IPS-15b (cell line): Measurements from ENCODE around the gene CIAO3.

Source experiments
- H3K27me3 ChIP-seq: one replicate; pipeline ENCODE4 v1.6.1; 2013; ENCODE audit warnings: low read length; ENCODE audit not compliant: control insufficient read depth, insufficient read depth
- H3K36me3 ChIP-seq: one replicate; pipeline ENCODE4 v1.6.1; 2013; ENCODE audit warnings: low read length; ENCODE audit not compliant: control insufficient read depth, insufficient read depth
- H3K4me1 ChIP-seq: one replicate; pipeline ENCODE4 v1.6.1; 2013; ENCODE audit warnings: mild to moderate bottlenecking, low read length; ENCODE audit not compliant: control insufficient read depth, insufficient read depth
- H3K4me3 ChIP-seq: one replicate; pipeline ENCODE4 v1.5.1; 2013; ENCODE audit warnings: low read depth, low read length
- H3K9ac ChIP-seq: one replicate; pipeline ENCODE4 v1.6.1; 2013; ENCODE audit warnings: low read depth, mild to moderate bottlenecking, low read length
- H3K9me3 ChIP-seq: one replicate; pipeline ENCODE4 v1.6.1; 2013; ENCODE audit warnings: mild to moderate bottlenecking, low read length; ENCODE audit not compliant: control insufficient read depth, insufficient read depth

CIAO3 gene

GRCh38 chr16:728890-729744 is 11.7 kb downstream of the CIAO3 start:
- H3K9ac ChIP-seq, result peak overlapping the region; percentile 24

GRCh38 chr16:728131-728889 is 12.5 kb downstream of the CIAO3 start:
- Histone ChIP-seq H3K9me3 (no peaks in the 10 kb centered on the region), H3K4me1 (peaks cover 2% of the 10 kb centered on the region), H3K27me3 (peaks cover 8% of the 10 kb centered on the region), H3K9ac (peak overlapping the region; percentile 24), H3K4me3 (peak overlapping the region; percentile 58), H3K36me3 (peaks cover 14% of the 10 kb centered on the region)

More at GRCh38 chr16:728890-729744, 11.7 kb downstream of the CIAO3 start:
- peak overlapping the region; percentile 58 for H3K4me3 ChIP-seq
- no peaks in the 10 kb centered on the region for H3K9me3 ChIP-seq
- H3K27me3 ChIP-seq, result peaks cover 8% of the 10 kb centered on the region
- H3K36me3 ChIP-seq, result peaks cover 19% of the 10 kb centered on the region
- peaks cover 2% of the 10 kb centered on the region for H3K4me1 ChIP-seq

GRCh38 chr16:727291-727977 is 13.4 kb downstream of the CIAO3 start:
- H3K4me3 ChIP-seq, result peak overlapping the region; percentile 68
- H3K4me1 ChIP-seq, result peaks cover 2% of the 10 kb centered on the region
- peak overlapping the region; percentile 26 for H3K9ac ChIP-seq
- peaks cover 14% of the 10 kb centered on the region for H3K36me3 ChIP-seq
- no peaks in the 10 kb centered on the region for H3K9me3 ChIP-seq
- H3K27me3 ChIP-seq, result peaks cover 8% of the 10 kb centered on the region

DNA sequence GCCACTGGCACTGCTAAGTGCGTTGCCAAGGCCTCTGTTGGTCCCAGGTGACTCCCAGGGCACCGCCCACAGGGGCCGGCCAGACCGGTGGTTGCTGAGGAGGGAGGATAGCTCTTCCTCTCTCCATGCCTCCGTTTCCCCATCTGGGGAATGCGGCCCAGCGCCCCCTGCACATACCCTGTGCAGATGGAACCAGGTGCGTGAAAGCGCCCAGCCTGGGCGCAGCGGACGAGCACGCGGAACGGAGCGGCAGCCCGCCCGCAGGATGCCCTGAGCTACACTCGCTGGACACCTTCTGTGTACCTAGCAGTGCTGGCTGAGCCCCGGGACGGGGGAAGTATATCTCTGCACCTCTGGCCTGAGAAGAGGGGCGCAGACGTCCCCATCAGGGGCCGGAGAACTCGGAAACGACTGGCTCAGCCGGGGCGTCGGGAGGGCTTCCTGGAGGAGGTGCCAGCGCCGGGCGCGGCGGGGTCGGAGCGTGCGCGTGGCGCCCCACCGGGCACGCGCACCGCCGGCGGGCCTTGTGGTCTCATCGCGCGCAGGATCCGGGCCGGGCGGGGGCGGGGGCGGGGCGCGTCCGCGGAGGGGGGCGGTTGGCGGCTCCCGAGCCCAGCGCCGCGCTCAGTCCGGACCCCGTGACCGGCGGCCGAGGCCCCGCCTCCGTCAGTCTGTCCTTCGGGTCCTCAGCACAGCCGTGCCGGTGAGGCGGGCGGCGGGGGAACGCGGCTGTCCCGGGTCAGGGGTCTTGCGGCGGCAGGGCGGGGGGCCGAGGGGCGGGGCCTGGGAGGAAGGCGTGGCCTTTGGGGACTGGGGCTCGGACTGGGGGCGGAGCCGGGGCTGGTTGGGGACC is 14.1 kb downstream of the CIAO3 start, which contains the start of the genes CCDC78 and HAGHL:
CCDC78 (minus strand) TSS at position 6 of the 853 bp plus-strand sequence. CDS start 76 bp downstream, outside the sequence.
HAGHL (plus strand) TSS at position 669 of the 853 bp plus-strand sequence. CDS start 404 bp downstream, outside the sequence.
- peak within 1 kb of the TSS; percentile 68 for H3K4me3 ChIP-seq
- no peaks in the 10 kb centered on the region for H3K9me3 ChIP-seq

DNA sequence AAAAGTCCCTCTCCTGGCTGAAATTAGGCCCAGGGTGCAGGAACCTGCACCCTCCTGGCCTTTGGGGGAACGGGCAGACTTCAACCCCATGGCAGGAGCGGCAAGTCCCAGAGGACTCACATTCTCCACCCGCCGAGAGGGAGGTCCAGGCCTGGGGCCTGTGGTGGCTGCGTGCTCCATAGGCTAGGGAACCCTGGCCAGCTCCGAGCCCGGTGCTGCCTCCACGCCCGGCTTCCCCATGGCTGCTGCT is 14.7 kb downstream of the CIAO3 start:
- H3K36me3 ChIP-seq, result peaks cover 14% of the 10 kb centered on the region
- peak overlapping the region; percentile 61 for H3K4me3 ChIP-seq
- H3K4me1 ChIP-seq, result peaks cover 2% of the 10 kb centered on the region
- no peaks in the 10 kb centered on the region for H3K9me3 ChIP-seq
- peaks cover 8% of the 10 kb centered on the region for H3K27me3 ChIP-seq
- peak overlapping the region; percentile 54 for H3K9ac ChIP-seq

More for the DNA sequence above, 14.1 kb downstream of the CIAO3 start, which contains the start of the genes CCDC78 and HAGHL:
- H3K36me3 ChIP-seq, result peaks cover 15% of the 10 kb centered on the region
- H3K4me1 ChIP-seq, result peaks cover 2% of the 10 kb centered on the region
- peaks cover 8% of the 10 kb centered on the region for H3K27me3 ChIP-seq
- peak within 1 kb of the TSS; percentile 54 for H3K9ac ChIP-seq

DNA sequence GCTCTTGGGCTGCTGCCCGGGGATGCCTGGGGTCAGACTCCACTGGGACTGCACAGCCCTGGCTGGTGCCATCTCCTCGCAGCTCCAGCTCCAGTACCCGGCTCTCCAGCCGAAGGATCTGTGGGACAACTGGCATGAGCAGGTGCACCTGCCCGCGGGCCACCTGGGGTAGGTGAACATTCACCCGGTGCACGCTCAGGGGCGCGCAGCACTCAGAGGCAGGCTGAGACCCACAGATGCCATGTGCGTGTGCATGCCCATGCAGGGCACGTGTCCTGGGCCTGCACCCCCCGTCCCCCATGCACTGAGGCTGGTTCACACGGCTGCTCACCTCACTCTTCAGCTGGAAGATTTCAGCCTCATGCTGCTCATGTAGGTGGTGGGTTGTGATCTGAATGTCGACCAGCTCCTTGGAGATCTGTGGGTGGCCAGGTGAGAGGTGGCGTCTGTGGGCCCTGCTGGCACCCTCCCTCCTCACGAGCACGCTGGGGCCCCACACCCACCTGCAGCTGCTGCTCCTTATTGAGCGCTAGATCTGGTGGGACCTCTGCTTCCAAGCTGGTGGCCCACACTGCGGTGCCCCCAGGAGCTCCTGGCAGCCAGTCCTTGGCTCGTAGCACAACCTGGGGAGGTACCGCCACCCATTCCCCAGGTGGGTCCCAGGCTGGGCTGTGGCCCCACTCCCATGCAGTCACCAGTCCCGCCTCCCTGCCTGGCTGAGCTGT is 15.2 kb downstream of the CIAO3 start:
- peaks cover 11% of the 10 kb centered on the region for H3K36me3 ChIP-seq
- peak overlapping the region; percentile 61 for H3K4me3 ChIP-seq
- H3K4me1 ChIP-seq, result peaks cover 2% of the 10 kb centered on the region
- no peaks in the 10 kb centered on the region for H3K9me3 ChIP-seq
- peaks cover 8% of the 10 kb centered on the region for H3K27me3 ChIP-seq
- no peak overlapping the region for H3K9ac ChIP-seq

DNA sequence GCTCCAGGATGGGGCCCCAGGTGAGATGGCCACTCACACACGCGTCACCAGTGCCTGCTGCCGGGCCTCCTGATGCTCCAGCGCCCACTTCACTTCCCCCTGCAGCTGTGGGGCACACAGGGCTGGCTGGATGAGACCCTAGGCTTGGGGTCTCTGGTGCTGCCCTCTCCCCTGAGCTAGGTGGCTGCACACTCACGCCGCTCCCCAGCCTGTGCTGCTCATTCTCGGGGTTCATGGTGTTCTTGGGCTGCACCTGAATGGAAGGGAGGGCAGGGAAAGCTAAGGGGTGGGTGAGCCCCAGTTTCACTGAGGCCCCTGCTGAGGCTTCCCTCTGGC is 15.8 kb downstream of the CIAO3 start:
- Histone ChIP-seq H3K9ac (no peak overlapping the region), H3K9me3 (no peaks in the 10 kb centered on the region), H3K36me3 (peaks cover 9% of the 10 kb centered on the region), H3K4me1 (peaks cover 3% of the 10 kb centered on the region), H3K27me3 (peaks cover 8% of the 10 kb centered on the region), H3K4me3 (no peak overlapping the region)

DNA sequence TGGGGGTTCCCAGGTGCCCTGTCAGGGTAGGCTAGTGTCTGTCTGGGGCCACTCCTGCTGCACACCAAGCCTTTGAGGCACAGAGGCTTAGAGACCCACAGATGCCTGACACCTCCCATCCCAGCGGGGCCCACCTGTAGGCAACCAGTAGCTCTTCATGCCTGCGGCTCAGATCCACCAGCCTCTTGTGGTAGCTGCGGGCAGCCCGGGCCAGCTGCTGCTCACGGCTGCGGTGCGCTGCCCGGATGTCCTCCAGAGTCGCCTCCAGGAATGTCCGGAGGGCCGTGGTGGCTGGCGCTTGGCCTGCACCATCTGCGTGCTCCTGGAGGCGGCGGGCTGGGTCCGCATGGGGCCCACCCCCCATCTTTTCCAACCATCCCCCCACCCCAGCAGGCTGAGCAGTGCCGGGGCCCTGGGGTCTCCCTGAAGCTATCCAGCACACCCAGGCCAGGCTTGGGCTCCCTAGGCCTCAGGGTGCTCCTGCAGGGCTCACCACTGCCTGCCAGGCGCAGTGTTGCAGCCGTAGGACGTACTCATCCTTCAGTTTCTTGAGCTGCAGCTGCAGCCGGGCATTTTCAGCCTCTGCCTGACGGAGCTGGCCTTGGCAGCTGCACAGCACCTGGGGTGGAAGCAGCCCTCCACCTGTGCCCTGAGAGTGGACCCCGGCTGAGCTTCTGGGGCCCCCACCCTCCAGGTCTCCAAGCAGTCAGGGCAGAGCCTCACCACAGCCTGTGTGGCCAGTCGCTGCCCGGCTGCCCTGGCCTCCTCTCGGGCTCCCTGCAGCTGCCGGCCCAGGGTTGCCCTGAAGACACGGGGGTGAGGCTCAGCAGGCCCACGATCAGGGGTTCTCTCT is 16.4 kb downstream of the CIAO3 start:
- H3K4me3 ChIP-seq, result no peak overlapping the region
- H3K36me3 ChIP-seq, result peaks cover 9% of the 10 kb centered on the region
- H3K27me3 ChIP-seq, result peaks cover 8% of the 10 kb centered on the region
- H3K9ac ChIP-seq, result no peak overlapping the region
- peaks cover 4% of the 10 kb centered on the region for H3K4me1 ChIP-seq
- no peaks in the 10 kb centered on the region for H3K9me3 ChIP-seq

- H3K9ac ChIP-seq, result no peak overlapping the region
- peaks cover 4% of the 10 kb centered on the region for H3K4me1 ChIP-seq
Observed at GRCh38 chr16:723695-724094, 17.1 kb downstream of the CIAO3 start.

More at GRCh38 chr16:723695-724094, 17.1 kb downstream of the CIAO3 start:
- Histone ChIP-seq H3K36me3 (peaks cover 9% of the 10 kb centered on the region), H3K4me3 (no peak overlapping the region), H3K9me3 (no peaks in the 10 kb centered on the region), H3K27me3 (peaks cover 8% of the 10 kb centered on the region)
